NCI-H2171 (cell line): ENCODE data around the gene EYS.
A peak's percentile ranks its signal among the peaks of the same experiment; 100 is the strongest.
"Not testable (repeated sequence)": the region's sequence is repeated elsewhere in the genome, so short reads cannot be mapped to it uniquely, and the experiment has no call there.

ENCODE experiments used
- DNase-seq: peaks from one replicate; lab custom pipeline; 2025; lab: John Stamatoyannopoulos, UW

Gene EYS

DNA sequence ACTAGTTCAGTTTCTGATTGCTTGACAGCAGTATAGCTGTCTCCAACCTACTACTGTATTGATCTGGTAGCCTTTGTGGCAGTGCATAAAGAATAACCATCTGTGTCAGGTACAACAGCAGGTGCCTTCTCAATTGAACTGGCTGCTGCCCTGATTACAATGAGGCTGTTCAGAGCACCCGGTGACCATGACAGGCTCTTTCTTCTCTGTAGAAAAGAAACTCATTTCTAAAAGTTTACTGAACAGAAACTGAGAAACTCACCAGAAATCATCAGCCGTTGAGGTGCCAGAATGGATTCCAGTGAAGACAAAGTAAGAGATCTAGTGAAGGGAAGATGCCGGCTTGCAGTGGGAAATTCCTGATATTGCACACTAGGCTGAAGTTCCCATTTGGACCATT lies 1117.1 kb downstream of the EYS start:
- no peak for DNase-seq

GRCh38 chr6:64580346-64580745 lies 1126.7 kb downstream of the EYS start:
- DNase-seq, result no peak

- peak; percentile 65 for DNase-seq
Measured at GRCh38 chr6:64553249-64553786, 1153.7 kb downstream of the EYS start.

DNA sequence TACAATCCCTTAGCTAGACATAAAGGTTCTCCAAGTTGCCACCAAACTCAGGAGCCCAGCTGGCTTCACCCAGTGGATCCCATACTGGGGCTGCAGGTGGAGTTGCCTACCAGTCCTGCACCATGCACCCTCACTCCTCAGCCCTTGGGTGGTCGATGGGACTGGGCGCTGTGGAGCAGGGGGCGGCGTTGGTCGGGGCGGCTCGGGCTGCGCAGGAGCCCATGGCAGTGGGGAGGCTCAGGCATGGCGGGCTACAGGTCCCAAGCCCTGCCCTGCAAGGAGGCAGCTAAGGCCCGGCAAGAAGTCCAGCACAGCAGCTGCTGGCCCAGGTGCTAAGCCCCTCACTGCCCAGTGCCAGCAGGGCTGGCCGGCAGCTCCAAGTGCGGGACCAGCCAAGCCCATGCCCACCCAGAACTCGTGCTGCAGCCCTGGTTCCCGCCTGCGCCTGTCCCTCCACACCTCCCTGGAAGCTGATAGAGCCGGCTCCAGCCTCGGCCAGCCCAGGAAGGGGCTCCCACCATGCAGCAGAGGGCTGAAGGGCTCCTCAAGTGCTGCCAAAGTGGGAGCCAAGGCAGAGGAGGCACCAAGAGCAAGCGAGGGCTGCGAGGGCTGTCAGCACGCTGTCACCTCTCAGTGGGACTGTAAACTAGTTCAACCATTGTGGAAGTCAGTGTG lies 1159.3 kb downstream of the EYS start:
- no peak for DNase-seq

DNA sequence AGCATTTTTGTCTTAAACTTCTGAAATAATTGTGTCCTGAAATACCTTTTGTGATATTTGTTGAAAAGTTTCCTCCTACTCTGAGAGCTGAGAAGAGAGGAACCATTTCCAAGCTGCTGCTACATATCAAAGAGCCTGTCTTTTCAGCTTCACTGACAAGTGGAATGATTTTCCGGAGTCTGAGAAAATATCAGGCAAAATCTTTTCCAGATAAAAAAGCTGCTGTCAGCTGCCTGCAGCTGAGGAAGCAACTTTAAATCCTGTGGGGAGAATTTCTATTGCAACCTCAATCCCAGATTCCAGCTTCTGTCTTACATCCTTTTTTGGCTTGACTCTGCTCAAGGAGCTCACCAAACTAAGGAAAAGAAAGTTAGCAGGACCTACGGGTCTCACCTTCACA lies 1167.1 kb downstream of the EYS start:
- DNase-seq, result no peak

GRCh38 chr6:64538722-64539121 lies 1168.3 kb downstream of the EYS start:
- DNase-seq, result no peak

- DNase-seq, result no peak
Measured at GRCh38 chr6:64527899-64528298, 1179.1 kb downstream of the EYS start.

GRCh38 chr6:64522859-64523258 lies 1184.2 kb downstream of the EYS start:
- DNase-seq, result no peak

- no peak for DNase-seq
Measured at GRCh38 chr6:64520050-64520449, 1187.0 kb downstream of the EYS start.

DNA sequence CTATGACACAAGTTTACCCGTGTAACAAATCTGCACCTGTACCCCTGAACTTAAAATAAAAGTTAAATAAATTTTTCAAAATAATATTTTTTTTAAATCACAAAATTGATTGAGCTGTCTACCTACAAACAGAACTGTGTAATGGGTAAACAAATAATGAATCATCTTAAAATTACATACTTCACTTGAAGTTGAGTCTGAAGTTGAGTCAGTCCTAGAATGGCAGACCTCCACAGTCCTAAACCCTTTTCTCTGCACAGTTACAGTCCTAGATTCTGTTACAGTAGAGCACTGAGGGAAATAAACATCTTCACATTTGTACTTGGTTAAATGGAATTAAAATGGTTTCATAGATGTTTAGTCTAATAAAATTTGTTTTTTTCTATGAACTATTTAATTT lies 1190.6 kb downstream of the EYS start:
- no peak for DNase-seq

- DNase-seq, result no peak
Measured at GRCh38 chr6:64507661-64508060, 1199.4 kb downstream of the EYS start.

GRCh38 chr6:64505312-64505711 lies 1201.7 kb downstream of the EYS start:
- no peak for DNase-seq

DNA sequence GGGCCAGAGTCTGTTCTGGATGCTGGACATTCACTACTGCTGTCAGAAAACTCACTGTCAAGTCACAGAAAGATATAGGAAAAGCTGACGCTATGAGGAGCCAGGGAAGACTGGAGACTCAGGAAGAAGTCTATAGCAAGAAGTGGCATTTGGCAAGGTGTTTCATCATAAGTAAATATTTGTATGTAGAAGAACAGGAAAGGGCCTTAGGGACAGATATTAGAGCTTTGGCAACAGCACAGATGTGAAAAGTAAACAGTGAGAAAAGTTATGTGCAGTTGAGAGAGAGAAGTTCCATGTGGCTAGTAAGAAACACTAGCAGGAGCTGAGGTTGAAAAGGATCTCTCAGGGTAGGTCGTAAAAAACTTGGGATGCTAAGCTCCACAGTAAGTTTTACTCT lies 1202.5 kb downstream of the EYS start:
- no peak for DNase-seq

DNA sequence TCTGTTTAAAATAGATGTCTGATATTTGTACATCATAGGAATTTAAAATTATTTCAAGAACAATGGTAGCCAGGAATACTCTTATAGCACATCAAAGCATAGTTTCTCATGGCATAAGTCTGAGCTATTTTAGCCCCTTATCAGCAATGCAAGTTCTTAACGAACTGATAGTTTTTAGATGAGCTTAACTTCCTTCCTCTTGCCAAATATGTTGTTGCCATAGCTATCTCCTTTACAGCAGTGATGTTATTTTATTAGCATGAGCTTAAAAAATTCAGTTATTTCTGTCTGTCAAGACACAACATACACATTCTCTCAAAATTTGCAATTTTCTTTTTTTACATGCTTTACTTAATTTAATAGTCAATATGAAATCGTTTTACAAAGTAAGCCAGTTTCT lies 1204.2 kb downstream of the EYS start:
- DNase-seq, result no peak

DNA sequence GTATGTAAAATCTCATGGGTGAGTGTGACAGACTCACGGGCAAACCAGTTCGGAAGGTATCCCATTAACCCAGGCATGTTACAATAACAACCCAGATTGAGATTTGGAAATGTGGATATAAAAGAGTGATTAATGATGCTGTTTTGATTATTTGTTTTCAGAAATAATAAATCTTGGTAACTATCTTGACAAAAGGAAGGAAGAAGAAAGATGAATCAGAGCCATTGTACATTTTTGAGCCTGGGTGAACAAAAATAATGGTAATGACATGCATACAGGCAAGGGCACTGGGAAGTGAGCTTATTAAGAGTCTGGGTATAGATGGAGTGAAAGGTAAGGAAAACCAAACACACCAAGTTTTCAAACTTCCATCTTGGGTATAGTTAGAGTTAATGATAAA lies 1209.4 kb downstream of the EYS start:
- DNase-seq, result no peak

DNA sequence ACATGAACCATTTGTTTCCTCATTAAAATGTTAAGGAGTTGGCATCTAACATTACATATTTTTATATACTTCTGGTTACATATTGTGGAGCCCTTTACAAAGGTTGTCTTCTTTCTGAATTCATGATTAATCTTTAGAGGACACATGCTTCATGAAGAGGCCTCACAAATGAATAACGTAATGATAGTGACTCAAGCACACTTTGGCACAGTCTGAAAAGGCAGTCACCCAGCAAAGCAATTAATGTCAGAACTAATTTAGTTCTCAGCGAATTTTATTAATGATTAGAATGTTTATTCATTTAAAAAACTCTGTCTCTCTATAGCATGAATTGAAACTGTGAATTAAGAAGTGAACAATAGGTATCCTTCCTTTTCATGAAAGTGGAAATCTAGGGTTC lies 1217.3 kb downstream of the EYS start:
- no peak for DNase-seq

- no peak for DNase-seq
Measured at GRCh38 chr6:64486578-64487351, 1220.3 kb downstream of the EYS start.

DNA sequence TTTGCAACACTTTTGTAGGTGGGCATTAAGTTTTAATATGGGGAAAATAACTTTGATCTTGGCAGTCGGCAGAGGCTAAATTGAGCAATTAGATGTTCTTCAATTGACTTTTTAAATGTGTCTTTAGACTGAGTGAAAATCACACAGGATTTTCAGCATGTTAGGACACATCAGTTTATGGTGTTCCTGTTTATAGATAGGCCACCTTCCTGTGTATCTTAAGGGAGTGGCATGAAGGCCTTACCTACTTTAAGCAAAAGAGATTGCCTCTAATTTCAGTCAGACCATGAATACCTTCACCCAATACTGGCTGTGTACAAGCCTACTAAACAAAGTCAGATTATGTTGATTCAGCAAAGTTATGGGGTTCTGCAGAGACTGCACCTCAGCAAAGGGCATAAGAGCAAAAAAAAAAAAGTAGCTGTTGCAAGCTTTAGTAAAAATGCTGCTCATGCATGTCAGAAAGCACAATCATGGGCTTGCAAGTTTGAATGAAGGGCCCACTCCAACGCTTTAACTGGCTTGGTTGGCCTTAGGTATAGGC lies 1223.0 kb downstream of the EYS start:
- DNase-seq, result no peak

DNA sequence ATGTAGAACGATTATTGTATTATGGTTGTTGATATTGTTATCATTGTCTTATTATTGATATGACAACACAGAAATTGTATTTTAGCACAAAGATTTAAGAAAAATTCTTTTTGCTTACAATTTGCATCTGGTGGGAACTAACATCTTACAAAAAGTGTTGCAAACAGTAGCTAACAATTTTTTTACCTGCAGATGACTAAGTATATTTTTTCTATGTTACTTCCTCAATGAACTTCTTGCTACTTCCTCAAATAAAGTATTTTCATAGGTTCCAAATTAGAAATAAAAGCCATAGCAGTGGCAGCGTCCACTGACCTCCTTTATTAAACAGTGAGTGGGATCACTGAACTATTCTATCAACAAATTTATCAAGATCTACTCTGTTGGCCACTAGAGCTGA lies 1224.4 kb downstream of the EYS start:
- no peak for DNase-seq

DNA sequence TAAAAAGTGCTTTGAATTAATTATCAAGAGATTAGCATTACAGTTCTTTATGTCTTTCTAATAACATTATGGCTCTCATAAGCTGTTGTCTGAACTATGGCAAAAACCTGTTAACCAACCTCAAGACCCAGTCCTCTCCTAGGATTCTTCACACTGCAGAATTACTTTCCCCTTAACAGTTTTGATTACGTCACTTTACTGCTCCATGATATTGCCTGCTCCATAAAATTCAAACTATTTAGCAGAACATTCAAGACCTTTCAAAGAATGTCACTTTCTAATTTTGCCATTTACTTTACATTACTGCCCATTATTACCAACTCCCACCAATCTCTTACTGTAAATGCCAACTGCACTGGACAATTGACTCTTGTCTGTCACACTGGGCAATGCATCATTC lies 1227.9 kb downstream of the EYS start:
- DNase-seq, result no peak

- no peak for DNase-seq
Measured at GRCh38 chr6:64477391-64477790, 1229.6 kb downstream of the EYS start.

GRCh38 chr6:64476935-64477334 lies 1230.1 kb downstream of the EYS start:
- no peak for DNase-seq

DNA sequence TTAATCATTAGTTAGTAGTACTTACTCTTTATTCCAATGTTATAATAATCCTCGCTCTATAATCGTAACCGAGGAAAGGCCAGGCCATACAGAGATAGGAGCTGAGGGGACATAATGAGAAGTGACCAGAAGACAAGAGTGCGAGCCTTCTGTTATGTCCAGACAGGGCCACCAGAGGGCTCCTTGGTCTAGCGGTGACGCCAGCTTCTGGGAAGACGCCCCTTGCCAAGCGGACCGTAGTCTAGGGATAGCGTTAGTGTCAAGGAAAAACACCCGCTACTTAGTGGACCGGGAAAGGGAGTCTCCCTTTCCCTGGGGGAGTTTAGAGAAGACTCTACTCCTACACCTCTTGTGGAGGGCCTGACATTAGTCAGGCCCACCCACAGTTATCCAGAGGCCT lies 1237.6 kb downstream of the EYS start:
- not testable (repeated sequence) for DNase-seq
